Smooth muscle cell (in vitro differentiated cells): Measurements from ENCODE around the gene MAP1LC3A. TPM values are rescaled to one million over a fixed set of nuclear protein-coding genes. Genes with fewer than 3 reads are reported as not detected.

Experiments used
- DNase-seq: peaks from one replicate; lab custom pipeline; 2025; ENCODE audit not compliant: unreplicated experiment; lab: John Stamatoyannopoulos, UW
- H2AFZ ChIP-seq: fragments of 200-600 bp; sonication (generic); 2 replicates; pipeline ENCODE4 v1.6.0; 2016; ENCODE audit warnings: antibody characterized with exemption, low read depth, mild to moderate bottlenecking
- H3F3A ChIP-seq: fragments of 200-600 bp; sonication (generic); 2 replicates; pipeline ENCODE4 v1.6.0; 2017; ENCODE audit warnings: antibody characterized with exemption, low read depth
- H3K27ac ChIP-seq: fragments of 200-600 bp; sonication (generic); 2 replicates; pipeline ENCODE4 v1.5.1; 2016; ENCODE audit warnings: low read depth, mild to moderate bottlenecking
- H3K27me3 ChIP-seq: fragments of 200-600 bp; sonication (generic); 2 replicates; pipeline ENCODE4 v1.6.1; 2016; ENCODE audit warnings: low read depth, mild to moderate bottlenecking
- H3K36me3 ChIP-seq: fragments of 200-600 bp; sonication (generic); 2 replicates; pipeline ENCODE4 v1.5.1; 2016; ENCODE audit warnings: low read depth
- H3K4me1 ChIP-seq: fragments of 200-600 bp; sonication (generic); 2 replicates; pipeline ENCODE4 v1.5.1; 2016; ENCODE audit warnings: low read depth
- H3K4me2 ChIP-seq: fragments of 200-600 bp; sonication (generic); 2 replicates; pipeline ENCODE4 v1.6.0; 2016; ENCODE audit warnings: mild to moderate bottlenecking
- H3K4me3 ChIP-seq: fragments of 200-600 bp; sonication (generic); 2 replicates; pipeline ENCODE4 v1.5.1; 2016; ENCODE audit warnings: mild to moderate bottlenecking
- H3K79me2 ChIP-seq: fragments of 200-600 bp; sonication (generic); 2 replicates; pipeline ENCODE4 v1.6.0; 2016; ENCODE audit warnings: low read depth, mild to moderate bottlenecking
- H3K9ac ChIP-seq: fragments of 200-600 bp; sonication (generic); 2 replicates; pipeline ENCODE4 v1.6.0; 2016; ENCODE audit warnings: low read depth
- H3K9me3 ChIP-seq: fragments of 200-600 bp; sonication (generic); replicated peaks from 2 replicates; pipeline ENCODE4 v1.5.1; 2016; ENCODE audit warnings: low read depth
- H4K20me1 ChIP-seq: fragments of 200-600 bp; sonication (generic); 2 replicates; pipeline ENCODE4 v1.6.0; 2016; ENCODE audit warnings: low read depth
- WGBS: methylation state at CpG from one replicate; pipeline ENCODE4 v1.1.7; 2016; ENCODE audit warnings: low lambda C conversion rate; 5-methylcytosine and 5-hydroxymethylcytosine counted together
- polyA plus RNA-seq: library from polyadenylated mRNA; unstranded; fragments of >200 nt; fragmentation: Nextera tagmentation; extraction: Ambion mirVana; gene quantifications from 2 replicates; pipeline ENCODE4 v1.2.1, GENCODE V29; 2016
- total RNA-seq: library from RNA; depleted of rRNA; stranded (reverse); fragments of >200 nt; gene quantifications from 2 replicates; pipeline ENCODE4 v1.2.3, GENCODE V29; 2014
- TF ChIP-seq, protein P1 (sequence below): fragments of 200-600 bp; sonication (generic); IDR thresholded peaks from 2 replicates; pipeline ENCODE4 v1.5.1; 2017; ENCODE audit warnings: borderline replicate concordance, mild to moderate bottlenecking, antibody characterized with exemption; ENCODE audit not compliant: insufficient read depth, poor library complexity, severe bottlenecking

Gene MAP1LC3A
- total and polyA plus RNA-seq, 2 experiments from 2014 or later: 32.4 to 84.0 TPM

DNA sequence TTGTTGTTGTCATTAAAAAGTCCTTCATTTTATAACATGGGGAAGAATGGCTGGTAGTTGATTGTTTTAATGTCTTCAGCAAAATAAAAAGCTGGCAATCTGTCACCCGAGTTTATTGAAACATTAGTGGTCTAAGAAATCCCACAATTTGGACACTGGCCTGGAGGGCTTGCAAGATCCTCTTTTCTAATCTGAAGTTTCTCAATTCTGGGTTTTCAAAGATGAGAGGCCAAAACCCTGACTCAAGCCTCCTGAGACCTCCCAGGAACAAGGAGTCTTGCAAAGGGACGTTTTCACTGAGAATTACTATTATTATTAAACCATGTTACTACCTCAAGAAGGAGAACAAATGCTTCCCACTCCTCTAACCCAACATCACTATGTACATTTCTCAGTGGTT lies 19.5 kb downstream of the MAP1LC3A start:
- H3K4me1 ChIP-seq: peaks cover 6% of the 10 kb centered on the region
- H3K36me3 ChIP-seq: no peaks in the 10 kb centered on the region
- H3K4me2 ChIP-seq: no peak overlapping the region
- 85% methylated on average over 2 of the region's 2 CpGs for WGBS
- no peak overlapping the region for H3K4me3 ChIP-seq
- H3K9ac ChIP-seq: no peak overlapping the region
- no peaks in the 10 kb centered on the region for H3K27me3 ChIP-seq
- no peak overlapping the region for H2AFZ ChIP-seq
- peaks cover 5% of the 10 kb centered on the region for H3F3A ChIP-seq
- no peaks in the 10 kb centered on the region for H3K79me2 ChIP-seq
- DNase-seq: no peak
- no peaks in the 10 kb centered on the region for H3K9me3 ChIP-seq
- TF ChIP-seq, protein P1, sequence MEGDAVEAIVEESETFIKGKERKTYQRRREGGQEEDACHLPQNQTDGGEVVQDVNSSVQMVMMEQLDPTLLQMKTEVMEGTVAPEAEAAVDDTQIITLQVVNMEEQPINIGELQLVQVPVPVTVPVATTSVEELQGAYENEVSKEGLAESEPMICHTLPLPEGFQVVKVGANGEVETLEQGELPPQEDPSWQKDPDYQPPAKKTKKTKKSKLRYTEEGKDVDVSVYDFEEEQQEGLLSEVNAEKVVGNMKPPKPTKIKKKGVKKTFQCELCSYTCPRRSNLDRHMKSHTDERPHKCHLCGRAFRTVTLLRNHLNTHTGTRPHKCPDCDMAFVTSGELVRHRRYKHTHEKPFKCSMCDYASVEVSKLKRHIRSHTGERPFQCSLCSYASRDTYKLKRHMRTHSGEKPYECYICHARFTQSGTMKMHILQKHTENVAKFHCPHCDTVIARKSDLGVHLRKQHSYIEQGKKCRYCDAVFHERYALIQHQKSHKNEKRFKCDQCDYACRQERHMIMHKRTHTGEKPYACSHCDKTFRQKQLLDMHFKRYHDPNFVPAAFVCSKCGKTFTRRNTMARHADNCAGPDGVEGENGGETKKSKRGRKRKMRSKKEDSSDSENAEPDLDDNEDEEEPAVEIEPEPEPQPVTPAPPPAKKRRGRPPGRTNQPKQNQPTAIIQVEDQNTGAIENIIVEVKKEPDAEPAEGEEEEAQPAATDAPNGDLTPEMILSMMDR: no peak
- H3K27ac ChIP-seq: no peak overlapping the region
- H4K20me1 ChIP-seq: no peaks in the 10 kb centered on the region

DNA sequence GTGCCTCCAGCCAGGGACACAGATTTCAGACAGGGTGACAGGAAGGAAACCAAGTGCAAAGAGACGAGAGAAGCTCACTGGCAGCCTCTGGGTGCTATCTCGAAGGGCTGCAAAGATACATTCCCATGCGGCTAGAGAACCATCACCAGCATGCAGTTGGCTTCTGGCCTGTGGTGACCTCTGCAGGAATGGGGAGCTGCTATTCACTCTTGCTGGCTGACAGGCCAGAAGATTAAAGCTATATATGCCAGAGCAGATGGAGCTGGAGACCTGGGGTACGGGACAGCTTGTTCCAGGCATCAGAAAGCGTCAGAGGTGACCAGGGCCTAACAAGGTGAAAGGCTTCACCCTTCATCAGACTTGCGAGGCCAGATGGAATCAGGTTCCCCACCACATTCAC lies 20.0 kb downstream of the MAP1LC3A start:
- H3K36me3 ChIP-seq: no peaks in the 10 kb centered on the region
- WGBS: 94% methylated on average over 6 of the region's 6 CpGs
- no peaks in the 10 kb centered on the region for H3K9me3 ChIP-seq
- peaks cover 6% of the 10 kb centered on the region for H3K4me1 ChIP-seq
- no peaks in the 10 kb centered on the region for H3K79me2 ChIP-seq
- H4K20me1 ChIP-seq: no peaks in the 10 kb centered on the region
- no peak for DNase-seq
- H3K27me3 ChIP-seq: no peaks in the 10 kb centered on the region
- no peak overlapping the region for H3K27ac ChIP-seq
- TF ChIP-seq, protein P1: no peak
- peaks cover 5% of the 10 kb centered on the region for H3F3A ChIP-seq
- no peak overlapping the region for H3K9ac ChIP-seq
- no peak overlapping the region for H3K4me3 ChIP-seq
- H3K4me2 ChIP-seq: no peak overlapping the region
- no peak overlapping the region for H2AFZ ChIP-seq

DNA sequence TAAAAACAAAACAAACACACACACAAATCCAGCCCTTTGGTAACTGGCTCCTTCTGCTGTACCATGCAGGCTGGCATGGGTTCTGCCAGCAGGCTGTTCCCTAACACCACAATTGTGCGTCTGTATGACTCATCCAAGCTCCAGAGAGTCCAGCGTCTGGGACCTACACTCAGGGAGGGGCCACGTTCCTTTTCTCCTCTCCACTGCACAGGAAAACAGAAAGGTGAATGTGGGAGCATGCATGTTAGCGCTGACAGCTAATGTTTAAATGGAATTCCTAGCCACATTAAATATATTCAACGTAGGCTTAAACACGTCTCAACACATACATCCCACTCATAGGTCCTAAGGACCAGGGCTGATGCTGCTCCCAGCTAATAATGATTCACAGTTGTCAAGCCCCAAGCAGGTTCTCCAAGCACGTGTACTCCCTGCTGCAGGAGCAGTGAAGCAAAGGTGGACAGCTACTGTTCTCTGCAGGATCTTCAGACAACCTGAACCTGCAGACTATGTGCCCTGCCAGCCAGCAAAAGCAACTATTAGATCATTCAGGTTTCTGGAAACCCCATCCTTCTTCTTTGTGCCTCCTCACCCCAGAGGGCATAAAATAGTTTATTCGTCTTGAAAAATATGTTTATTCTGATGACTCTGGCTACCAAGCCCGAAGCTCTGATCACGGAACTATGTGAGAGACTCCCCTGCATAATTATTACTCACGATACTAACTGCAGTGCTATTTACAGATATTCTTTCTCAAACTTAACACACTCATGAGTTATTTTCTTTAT lies 20.9 kb downstream of the MAP1LC3A start:
- H3K9me3 ChIP-seq: no peaks in the 10 kb centered on the region
- WGBS: 63% methylated on average over 11 of the region's 11 CpGs
- H4K20me1 ChIP-seq: no peaks in the 10 kb centered on the region
- no peak overlapping the region for H3K4me3 ChIP-seq
- H3K27ac ChIP-seq: no peak overlapping the region
- no peak overlapping the region for H2AFZ ChIP-seq
- H3F3A ChIP-seq: peaks cover 5% of the 10 kb centered on the region
- no peak overlapping the region for H3K9ac ChIP-seq
- TF ChIP-seq, protein P1: peak; percentile 67
- H3K27me3 ChIP-seq: no peaks in the 10 kb centered on the region
- H3K36me3 ChIP-seq: no peaks in the 10 kb centered on the region
- H3K4me1 ChIP-seq: peaks cover 6% of the 10 kb centered on the region
- DNase-seq: no peak
- no peak overlapping the region for H3K4me2 ChIP-seq
- H3K79me2 ChIP-seq: no peaks in the 10 kb centered on the region
